ENCODE results near the gene TOMM40L.

TOMM40L gene

DNA sequence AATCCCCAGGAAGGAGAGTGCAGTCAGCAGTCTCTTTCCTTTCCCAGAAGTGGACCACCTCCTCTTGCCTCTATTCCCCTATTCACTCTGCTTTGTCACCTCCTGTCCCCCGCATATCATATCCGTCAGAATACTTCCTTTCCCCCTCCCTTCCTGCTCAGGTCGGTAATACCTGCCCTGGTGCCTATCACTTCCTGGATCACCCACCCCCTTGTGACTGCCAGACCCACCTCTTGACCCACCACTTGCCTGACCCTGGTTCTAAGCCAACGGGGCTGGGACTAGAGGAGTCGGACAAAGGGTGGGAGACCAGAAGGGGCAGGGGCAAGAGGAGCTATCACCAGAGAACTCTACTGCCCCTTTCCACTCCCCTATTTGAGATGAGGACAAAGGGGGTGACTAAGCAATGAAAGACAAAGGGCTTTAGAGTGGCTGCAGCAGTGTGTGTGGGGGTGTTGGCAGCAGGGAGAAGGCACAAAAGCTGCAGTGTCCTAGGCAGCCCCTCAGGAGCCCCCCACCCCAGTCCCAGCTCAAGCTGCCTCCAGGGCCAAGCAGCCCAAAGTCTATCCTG is 25.4 kb upstream of the TOMM40L start:
- H3K4me1 ChIP-seq, result peaks cover 58 to 93% (median 77%) of the 10 kb centered on the region in 10 experiments
- no peaks in the 10 kb centered on the region for H3K9me3 ChIP-seq (replicated peaks in 1 of 11)
- no peaks in the 10 kb centered on the region for H4K20me1 ChIP-seq
- peak overlapping the region in 7 of 11 experiments; percentile 30 to 89 (median 83); a peak in 8 of 22 replicates for H3K9ac ChIP-seq
- H3K27me3 ChIP-seq, result no peaks in the 10 kb centered on the region
- H3K4me2 ChIP-seq, result peak overlapping the region; percentile 71 to 94 (median 88)
- H3K36me3 ChIP-seq, result peaks cover 3 to 24% (median 20%) of the 10 kb centered on the region in 11 experiments; a peak in 20 of 22 replicates
- H3K27ac ChIP-seq, result peak overlapping the region; percentile 82 to 93 (median 90)
- no peak for TF ChIP-seq Cebpa-rat (IDR thresholded peaks at IDR 0.05)
- no peak overlapping the region for H3K4me3 ChIP-seq

DNA sequence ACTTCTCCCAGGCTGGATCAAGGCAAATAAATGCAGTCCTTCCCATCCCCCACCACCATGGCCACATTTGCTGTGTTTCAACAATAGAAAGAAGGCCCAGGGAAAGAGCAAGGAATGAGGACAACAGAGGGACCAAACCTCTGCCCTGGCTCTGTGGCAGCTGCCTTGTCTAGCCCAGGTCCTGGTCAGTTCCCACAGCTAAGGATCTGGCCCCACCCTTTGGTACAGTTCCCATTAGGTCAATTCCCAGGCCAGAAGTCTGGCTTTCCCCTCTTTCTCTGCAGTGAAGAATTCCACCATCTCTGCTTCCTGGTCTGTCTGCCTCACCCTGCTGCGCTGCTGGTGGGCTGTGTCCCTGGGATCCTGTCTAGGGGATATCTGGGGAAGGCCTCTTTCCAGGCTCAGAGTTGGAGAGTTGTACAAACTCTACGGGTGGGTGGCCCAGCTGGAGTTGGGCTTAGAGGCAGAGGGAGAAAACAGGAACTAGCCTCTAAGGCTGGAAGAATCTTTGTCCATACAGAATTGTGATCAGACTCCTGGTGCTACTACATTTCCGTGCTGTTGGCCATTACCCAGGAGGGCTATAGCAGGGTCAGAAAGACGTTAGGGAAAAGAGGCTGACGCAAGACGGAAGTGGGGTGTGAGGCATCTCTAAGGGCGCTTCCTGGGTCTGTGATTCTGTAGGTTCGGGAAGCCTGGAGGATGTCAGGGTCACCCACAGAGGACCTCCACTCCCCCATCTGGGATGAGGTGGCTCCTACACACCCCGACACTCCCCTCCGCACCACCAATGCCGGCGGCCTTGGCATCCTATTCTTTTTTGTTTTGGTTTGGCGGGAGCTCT is 24.6 kb upstream of the TOMM40L start:
- H3K4me1 ChIP-seq, result peaks cover 55 to 93% (median 73%) of the 10 kb centered on the region in 10 experiments
- TF ChIP-seq Cebpa-rat (IDR thresholded peaks at IDR 0.05), result no peak
- peak overlapping the region; percentile 82 to 92 (median 88); a peak in 21 of 22 replicates for H3K9ac ChIP-seq
- peak overlapping the region; percentile 71 to 94 (median 88) for H3K4me2 ChIP-seq
- no peaks in the 10 kb centered on the region for H4K20me1 ChIP-seq
- peak overlapping the region; percentile 82 to 93 (median 90) for H3K27ac ChIP-seq
- H3K4me3 ChIP-seq, result peak overlapping the region in 9 of 10 experiments; percentile 65 to 85 (median 77); a peak in 19 of 20 replicates
- H3K36me3 ChIP-seq, result peaks cover 5 to 31% (median 26%) of the 10 kb centered on the region in 11 experiments
- no peaks in the 10 kb centered on the region for H3K27me3 ChIP-seq
- no peaks in the 10 kb centered on the region for H3K9me3 ChIP-seq (replicated peaks in 1 of 11)

DNA sequence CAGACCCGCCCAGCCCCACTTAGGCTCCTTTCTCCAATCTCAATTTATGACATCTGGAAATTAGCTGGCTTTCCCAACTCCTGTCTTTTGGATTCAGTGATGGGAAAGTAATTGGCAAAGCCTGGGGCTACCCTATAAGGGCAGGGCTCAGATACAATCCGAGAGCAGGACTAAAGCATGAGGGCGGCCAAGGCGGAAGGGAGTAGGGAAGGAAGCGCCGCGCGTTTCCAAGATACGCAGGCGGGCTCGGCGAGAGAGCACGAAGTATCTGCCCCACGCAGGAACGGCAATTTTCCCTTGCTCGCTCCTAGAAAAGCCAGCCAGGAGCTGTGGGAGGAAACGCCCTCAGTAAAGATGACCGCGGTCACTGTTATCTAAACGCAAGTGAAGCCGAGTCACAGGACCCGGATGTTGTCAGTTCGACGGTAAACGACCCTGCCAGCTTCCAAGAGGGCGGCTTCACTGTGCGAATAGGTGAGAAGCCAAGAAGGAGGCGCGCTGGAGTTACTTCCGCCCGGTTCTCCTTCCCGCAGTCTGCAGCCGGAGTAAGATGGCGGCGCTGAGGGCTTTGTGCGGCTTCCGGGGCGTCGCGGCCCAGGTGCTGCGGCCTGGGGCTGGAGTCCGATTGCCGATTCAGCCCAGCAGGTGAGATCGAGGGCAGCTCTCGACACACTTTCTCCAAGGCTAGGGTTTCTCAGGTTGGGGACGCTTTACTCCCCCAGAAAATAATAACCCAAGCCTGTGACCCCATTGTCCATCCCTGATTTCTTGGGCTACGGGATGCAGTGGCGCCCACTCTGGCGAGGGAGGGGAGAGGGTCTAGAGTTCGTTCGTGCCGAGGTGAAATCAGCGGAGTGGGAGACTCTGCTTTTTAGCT is 23.8 kb upstream of the TOMM40L start, which contains the start of gene NDUFS2:
TSS of gene NDUFS2 (plus strand) at position 532 of the 877 bp plus-strand sequence. CDS start at position 551, 19 bp downstream.
- Histone ChIP-seq H3K36me3 (peaks cover 14 to 39% (median 35%) of the 10 kb centered on the region in 11 experiments), H3K27ac (peak within 1 kb of the TSS; percentile 82 to 93 (median 90)), H3K27me3 (no peaks in the 10 kb centered on the region), H3K4me3 (peak within 1 kb of the TSS; percentile 65 to 85 (median 78)), H3K9ac (peak within 1 kb of the TSS; percentile 82 to 92 (median 88)), H4K20me1 (no peaks in the 10 kb centered on the region), H3K9me3 (replicated peaks in 1 of 11) (no peaks in the 10 kb centered on the region), H3K4me2 (peak within 1 kb of the TSS; percentile 77 to 97 (median 91)), H3K4me1 (peaks cover 46 to 93% (median 67%) of the 10 kb centered on the region in 10 experiments)
- no peak for TF ChIP-seq Cebpa-rat (IDR thresholded peaks at IDR 0.05)

DNA sequence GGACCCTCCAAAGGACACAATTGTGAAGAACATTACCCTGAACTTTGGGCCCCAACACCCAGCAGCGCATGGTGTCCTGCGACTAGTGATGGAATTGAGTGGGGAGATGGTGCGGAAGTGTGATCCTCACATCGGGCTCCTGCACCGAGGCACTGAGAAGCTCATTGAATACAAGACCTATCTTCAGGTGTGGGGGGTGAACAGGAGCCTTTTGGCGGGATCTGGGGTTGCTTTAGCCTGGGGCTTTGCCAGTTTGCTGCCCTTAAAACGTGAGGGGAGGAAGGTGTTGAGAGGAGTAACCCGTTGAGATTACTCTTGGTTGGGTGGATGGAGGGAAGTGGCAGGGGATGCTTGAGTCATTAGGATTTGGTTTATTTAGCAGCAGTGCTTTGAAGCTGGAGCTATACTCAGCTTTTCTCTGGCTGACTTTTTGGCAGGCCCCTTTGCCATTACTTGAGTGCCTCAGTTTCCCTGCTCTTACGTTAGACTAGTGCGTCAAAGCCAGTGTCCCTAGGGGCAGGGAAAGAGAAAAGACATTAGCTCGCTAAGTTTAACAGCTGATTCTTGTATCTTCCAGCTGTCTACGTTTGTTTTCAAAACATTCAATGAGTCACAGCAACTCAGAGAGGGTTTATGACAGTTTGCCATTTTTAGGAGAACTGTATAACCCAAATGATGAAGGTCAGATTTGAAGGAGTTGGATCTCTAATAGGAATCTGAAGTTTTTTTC is 19.3 kb upstream of the TOMM40L start:
- H3K27me3 ChIP-seq, result no peaks in the 10 kb centered on the region
- peaks cover 0 to 18% (median 5%) of the 10 kb centered on the region in 11 experiments; a peak in 9 of 22 replicates for H4K20me1 ChIP-seq
- H3K27ac ChIP-seq, result peak overlapping the region in 1 of 11 experiments; percentile 34; a peak in 1 of 22 replicates
- no peak overlapping the region for H3K4me3 ChIP-seq
- H3K9ac ChIP-seq, result peak overlapping the region in 2 of 11 experiments; percentile 39 to 40; a peak in 3 of 22 replicates
- H3K4me1 ChIP-seq, result peaks cover 20 to 77% (median 33%) of the 10 kb centered on the region in 10 experiments
- TF ChIP-seq Cebpa-rat (IDR thresholded peaks at IDR 0.05), result no peak
- no peaks in the 10 kb centered on the region for H3K9me3 ChIP-seq (replicated peaks in 1 of 11)
- peak overlapping the region in 3 of 11 experiments; percentile 30 to 92 (median 53); a peak in 6 of 22 replicates for H3K4me2 ChIP-seq
- peaks cover 56 to 84% (median 79%) of the 10 kb centered on the region in 11 experiments for H3K36me3 ChIP-seq

DNA sequence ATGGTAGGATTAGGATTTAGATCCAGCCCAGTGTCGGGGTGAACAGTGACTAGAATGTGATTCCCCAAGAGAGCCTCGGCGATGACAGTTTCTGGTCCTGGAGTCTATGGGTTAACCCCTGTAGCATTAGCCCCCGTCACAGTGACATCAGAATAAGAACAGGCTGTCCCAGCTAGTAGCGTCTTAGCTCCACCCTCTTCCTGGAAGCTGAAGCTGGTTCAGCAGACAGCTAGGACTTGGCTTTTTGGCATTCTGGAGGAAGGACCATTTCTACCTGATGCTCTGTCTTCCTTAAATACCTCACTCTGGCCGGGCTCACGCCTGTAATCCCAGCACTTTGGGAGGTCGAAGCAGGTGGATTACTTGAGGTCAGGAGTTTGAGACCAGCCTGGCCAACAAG is 18.7 kb upstream of the TOMM40L start:
- Histone ChIP-seq H3K9me3 (replicated peaks in 1 of 11) (no peaks in the 10 kb centered on the region), H3K27ac (peak overlapping the region in 1 of 11 experiments; percentile 34; a peak in 1 of 22 replicates), H3K4me1 (peaks cover 16 to 73% (median 29%) of the 10 kb centered on the region in 10 experiments), H3K27me3 (no peaks in the 10 kb centered on the region), H3K4me3 (no peak overlapping the region), H3K4me2 (peak overlapping the region in 3 of 11 experiments; percentile 30 to 92 (median 53); a peak in 4 of 22 replicates), H3K9ac (peak overlapping the region in 2 of 11 experiments; percentile 39 to 40; a peak in 3 of 22 replicates), H3K36me3 (peaks cover 62 to 90% (median 85%) of the 10 kb centered on the region in 11 experiments), H4K20me1 (peaks cover 0 to 21% (median 6%) of the 10 kb centered on the region in 11 experiments; a peak in 9 of 22 replicates)
- no peak for TF ChIP-seq Cebpa-rat (IDR thresholded peaks at IDR 0.05)

DNA sequence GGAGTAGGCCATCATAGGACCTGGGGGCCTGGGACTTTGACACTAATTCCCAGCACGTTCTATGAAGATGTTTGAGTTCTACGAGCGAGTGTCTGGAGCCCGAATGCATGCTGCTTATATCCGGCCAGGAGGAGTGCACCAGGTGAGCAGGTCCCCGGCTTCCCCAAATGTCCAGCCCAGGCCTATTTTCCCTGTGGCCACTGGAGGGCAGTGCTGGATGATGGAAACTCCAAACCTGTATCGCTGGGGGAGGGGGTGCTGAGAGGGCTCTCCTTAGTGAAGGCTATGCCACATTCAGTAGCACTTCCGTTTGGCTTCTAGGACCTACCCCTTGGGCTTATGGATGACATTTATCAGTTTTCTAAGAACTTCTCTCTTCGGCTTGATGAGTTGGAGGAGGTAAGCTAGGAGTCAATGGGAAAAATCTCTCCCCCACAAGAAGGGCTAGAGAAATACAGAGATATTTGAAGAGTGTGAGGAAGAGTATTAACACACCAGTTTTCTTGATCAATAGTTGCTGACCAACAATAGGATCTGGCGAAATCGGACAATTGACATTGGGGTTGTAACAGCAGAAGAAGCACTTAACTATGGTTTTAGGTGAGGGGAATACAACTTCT is 16.0 kb upstream of the TOMM40L start:
- peaks cover 16 to 75% (median 27%) of the 10 kb centered on the region in 10 experiments for H3K4me1 ChIP-seq
- no peaks in the 10 kb centered on the region for H3K9me3 ChIP-seq (replicated peaks in 1 of 11)
- H3K4me3 ChIP-seq, result no peak overlapping the region
- H3K27me3 ChIP-seq, result peaks cover 0 to 1% (median 0%) of the 10 kb centered on the region in 11 experiments; a peak in 4 of 22 replicates
- no peak for TF ChIP-seq Cebpa-rat (IDR thresholded peaks at IDR 0.05)
- no peak overlapping the region for H3K27ac ChIP-seq
- H3K4me2 ChIP-seq, result peak overlapping the region in 5 of 11 experiments; percentile 1 to 62 (median 56); a peak in 9 of 22 replicates
- peaks cover 85 to 100% (median 93%) of the 10 kb centered on the region in 11 experiments for H3K36me3 ChIP-seq
- H4K20me1 ChIP-seq, result peaks cover 0 to 43% (median 10%) of the 10 kb centered on the region in 11 experiments; a peak in 10 of 22 replicates
- H3K9ac ChIP-seq, result no peak overlapping the region

DNA sequence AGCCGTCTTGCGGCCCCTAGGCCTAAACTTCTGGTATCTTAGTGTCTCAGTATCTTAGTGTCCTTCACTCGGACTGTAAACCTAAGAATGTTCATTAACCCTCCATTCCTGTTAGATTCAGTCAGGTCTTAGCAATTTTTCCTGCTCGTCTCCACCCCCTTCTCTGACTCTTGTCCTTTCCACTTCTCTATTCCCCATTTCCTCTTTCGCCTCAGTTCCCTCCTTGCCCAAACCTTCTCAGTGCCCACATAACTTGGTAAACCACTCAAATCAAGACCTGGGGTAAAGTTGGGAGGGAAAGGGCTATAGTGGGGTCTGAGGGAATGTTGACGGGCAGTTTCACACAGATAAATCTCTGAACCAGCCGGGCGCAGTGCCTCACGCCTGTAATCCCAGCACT is 11.5 kb upstream of the TOMM40L start:
- peaks cover 52 to 66% (median 56%) of the 10 kb centered on the region in 11 experiments for H3K36me3 ChIP-seq
- peaks cover 9 to 66% (median 30%) of the 10 kb centered on the region in 11 experiments; a peak in 18 of 22 replicates for H4K20me1 ChIP-seq
- peak overlapping the region in 5 of 10 experiments; percentile 44 to 81 (median 70); a peak in 9 of 20 replicates for H3K4me3 ChIP-seq

More for the DNA sequence above, 11.5 kb upstream of the TOMM40L start:
- peak overlapping the region; percentile 77 to 100 (median 94) for H3K4me2 ChIP-seq
- H3K4me1 ChIP-seq, result peaks cover 57 to 80% (median 61%) of the 10 kb centered on the region in 10 experiments
- TF ChIP-seq Cebpa-rat (IDR thresholded peaks at IDR 0.05), result no peak
- peaks cover 8 to 42% (median 38%) of the 10 kb centered on the region in 11 experiments; a peak in 21 of 22 replicates for H3K27me3 ChIP-seq
- peak overlapping the region in 5 of 11 experiments; percentile 20 to 92 (median 83); a peak in 9 of 22 replicates for H3K27ac ChIP-seq
- peak overlapping the region in 4 of 11 experiments; percentile 54 to 91 (median 87); a peak in 7 of 22 replicates for H3K9ac ChIP-seq
- H3K9me3 ChIP-seq (replicated peaks in 1 of 11), result no peaks in the 10 kb centered on the region

Measured in BLaER1 treated with 17β-estradiol and CSF1 and Interleukin-3, amounts not matched to agents 10 nM and 100 nM (cell line).